Ammon's horn (tissue), 1 donor: ENCODE results near the gene PRDM16.

Experiments
- DNase-seq: peaks from one replicate; pipeline ENCODE4 v3.0.0-alpha.2; 2016; ENCODE audit warnings: low spot score

Gene PRDM16

DNA sequence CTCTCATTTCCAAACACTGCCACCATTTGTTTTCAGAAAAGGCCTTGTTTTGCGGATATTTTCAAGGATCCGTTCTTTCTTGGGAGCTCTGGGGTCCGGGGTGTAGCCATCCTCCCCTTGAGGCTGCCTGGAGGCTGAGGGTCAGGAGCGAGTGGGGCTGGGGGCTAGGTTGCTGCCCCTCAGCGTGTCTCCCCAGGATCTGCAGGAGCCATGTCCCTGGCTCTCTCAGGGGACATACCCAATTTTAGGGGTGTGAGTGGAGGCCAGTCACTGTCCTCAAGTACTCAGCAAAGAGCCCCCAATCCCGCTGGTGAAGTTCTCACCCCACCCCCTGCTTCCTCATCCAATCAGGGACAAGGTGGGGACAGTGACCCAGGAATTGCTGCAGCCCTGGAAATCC, 15.0 kb upstream of the PRDM16 start:
- no peak for DNase-seq

GRCh38 chr1:3054474-3054873, 14.5 kb upstream of the PRDM16 start:
- DNase-seq: no peak

DNA sequence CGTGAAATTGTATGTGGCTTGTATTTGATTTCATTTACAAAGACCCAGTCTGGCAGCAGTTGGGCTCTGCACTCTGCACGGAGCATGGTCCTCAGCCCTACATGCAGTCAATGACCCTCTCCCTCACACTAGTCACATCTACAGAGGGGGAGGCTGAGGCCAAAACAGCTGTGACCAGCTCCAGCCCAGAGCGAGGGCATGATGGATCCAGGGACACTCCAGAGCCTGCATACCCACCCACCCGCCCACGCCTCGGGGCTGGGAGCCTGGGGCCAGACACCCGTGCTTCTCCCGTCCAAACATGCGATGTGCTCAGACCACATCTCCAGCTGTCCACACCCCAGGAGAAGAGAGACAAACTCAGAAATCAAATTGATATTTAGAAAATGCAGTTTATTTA, 14.0 kb upstream of the PRDM16 start:
- no peak for DNase-seq

DNA sequence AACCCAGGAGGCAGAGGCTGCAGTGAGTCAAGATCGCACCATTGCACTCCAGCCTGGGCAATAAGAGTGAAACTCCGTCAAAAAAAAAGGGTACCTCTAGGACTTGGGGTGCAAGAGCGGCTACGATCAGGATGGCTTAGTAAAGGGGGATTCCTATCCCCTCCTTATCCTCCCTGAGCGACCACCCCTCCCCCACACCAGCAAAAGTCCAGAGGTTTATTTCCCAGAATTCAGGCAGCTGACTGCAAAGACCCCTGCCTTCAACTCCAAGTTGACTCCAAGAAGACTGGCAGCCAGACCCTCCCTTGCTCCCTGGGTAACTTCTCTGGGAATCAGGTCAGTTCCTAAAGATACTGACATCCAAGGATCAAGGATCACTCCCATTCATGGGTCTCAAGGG, 12.4 kb upstream of the PRDM16 start:
- DNase-seq: no peak

DNA sequence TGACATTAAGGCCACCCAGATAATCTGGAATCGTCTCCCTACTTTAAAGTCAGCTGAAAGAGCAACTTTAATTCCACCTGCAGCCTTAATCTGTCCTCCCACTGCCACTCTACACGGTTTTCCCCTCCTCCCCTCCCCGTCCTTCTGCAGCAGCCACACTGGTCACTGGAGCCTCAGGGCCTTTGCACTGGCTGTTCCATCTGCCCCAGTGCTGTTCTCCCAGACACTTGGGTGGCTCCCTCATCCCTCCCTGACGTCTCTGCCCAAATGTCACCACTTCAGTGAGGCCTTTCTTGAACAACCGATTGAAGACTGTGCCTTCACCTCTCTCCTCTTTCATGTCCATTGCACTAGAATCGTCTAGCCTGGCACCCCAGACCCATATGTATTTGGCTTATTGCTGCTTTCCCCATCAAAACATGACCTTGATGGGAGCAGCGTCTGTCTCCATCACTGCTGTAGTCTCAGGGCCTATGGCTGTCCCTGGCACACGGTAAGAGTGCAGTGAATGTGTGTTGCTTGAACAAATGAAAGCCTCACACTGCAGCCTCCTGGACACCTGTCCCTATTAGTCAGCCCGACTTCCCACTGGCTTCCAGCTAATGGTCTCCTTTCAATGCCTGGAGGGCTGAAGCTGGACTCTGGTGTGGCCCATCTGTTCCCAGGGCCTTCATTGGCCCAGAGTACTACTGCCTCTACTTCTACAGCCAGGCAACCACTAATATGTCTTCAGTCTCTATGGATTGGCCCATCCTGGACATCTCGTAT, 10.6 kb upstream of the PRDM16 start:
- no peak for DNase-seq

GRCh38 chr1:3060127-3060526, 8.9 kb upstream of the PRDM16 start:
- no peak for DNase-seq

DNA sequence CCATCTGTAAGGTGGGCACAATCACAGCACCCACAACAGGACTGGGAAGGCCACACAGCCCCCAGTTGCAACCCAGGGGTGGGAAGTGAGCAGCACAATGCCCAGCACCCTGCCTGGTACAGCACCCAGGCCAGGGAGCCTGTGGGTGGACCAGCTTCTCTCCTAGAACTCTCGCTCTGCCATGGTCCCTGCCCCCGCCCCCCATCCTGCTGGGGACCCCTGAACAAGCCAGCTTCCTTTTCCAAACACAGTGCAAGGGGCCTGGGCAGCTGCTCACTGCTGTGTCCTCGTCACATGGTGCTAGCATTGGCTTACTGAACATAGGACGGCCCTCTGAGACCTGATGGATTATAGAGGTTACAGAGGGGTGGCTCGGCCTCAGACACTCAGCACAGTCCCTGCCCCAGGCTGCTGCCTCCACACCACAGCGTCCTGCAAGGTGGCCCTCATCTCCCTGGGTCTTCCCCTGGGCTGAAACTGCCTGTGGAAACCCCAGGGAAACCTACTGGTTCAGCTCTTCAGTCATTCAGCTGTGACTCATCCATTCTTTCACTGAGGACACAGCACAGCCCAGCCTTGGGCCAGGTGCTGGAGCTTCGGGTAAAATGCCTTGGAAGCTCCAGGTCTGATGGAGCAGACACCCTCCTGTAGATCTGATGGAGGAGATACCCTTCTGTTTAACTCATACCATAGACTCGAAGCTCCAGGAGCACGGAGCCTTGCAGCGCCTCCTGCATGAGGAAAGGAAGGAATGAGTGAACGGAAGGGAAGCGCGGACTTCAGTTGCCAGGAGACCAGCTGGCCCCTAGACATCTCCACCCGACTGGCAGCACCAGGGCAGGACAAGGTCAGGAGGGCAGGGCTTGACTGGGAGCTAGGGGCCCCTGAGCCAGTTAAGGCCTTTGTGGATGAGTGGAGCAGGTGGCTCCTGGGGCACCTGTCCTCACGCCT, 8.1 kb upstream of the PRDM16 start:
- no peak for DNase-seq

DNA sequence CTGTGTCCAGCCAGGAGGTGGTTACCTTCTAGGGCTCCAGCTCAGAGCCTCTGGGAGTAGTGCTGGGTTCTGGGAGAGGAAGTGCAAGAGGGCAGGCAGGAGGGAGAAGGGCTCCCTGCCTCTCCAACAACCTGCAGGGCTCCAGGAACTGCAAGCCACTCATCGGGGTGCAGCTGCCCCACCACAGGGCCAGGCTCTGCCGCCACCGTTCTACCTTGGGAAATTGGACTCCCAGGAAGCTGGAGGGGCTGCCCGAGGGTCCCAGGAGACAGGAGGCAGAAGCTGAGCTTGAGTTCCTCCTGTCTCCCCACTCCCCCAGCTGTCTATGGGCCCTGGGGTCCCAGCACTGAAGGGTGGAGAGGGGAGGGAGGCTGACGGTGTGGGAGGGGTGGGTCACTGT, 7.4 kb upstream of the PRDM16 start:
- no peak for DNase-seq

DNA sequence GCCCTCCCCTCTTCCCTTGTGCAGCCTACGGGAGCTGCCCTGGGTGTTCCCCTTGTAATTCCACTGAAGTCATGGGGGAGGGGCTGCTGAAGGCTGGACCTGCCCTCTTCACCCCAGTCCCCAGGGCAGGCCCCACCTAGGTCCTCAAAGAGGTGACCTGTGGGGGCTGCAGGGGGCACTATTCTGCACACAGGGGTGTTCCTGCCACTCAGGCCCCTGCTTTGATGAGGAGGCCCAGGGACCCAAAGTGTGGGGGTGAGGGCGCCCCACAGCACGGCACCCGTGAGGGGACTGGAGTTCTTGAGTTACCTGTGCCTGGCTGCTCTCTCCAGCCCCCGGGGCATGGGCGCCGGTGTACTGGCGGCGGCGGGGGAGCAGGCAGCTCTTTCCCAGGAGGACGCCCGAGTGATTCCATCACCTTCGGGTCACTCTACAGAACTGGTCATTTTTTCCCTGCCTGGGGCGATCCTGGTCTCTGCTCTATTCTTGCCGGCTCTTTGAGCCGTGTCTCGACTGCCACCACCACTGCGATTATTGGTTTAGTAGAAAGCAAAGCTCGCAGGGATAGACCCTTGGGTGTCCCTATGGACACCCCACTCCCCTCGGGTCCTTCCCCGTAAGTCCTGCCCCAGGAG, 6.9 kb upstream of the PRDM16 start:
- DNase-seq: no peak

DNA sequence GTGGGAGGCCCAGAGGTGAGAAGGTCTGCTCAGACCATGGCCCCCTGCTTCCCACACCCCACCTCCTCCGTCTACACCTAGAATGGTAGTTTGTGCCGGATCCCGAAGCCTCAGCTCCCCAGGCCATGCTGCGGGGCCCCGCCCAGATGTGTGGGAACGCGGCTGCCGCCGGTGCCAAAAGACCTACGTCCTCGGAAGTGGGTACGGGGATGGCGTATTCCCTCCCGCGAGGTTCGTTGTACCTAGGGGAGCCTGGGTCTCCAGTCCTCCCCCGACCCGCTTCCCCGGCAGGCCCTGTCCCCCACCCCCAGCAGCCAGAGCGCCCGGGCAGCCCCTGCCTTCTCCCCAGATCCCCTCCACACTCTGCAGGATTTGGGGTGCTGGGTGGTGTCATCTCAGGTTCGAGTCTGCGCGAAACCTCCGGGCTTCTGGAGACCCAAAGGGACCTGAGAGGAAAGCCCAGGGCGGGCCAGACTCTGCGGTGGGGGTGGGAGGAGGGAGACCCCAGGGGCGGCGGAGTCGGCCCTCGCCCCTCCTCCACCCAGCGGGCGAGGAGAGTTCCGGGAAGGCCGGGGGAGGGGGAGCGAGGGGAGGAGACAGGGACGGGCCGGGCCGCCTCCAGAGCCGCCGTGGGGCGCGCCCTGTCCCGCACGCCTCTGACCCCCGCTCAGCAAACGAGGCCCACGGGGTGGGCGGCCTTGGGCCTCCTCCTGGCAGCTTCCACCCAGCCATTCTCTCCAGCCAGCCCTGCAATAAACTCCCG, 6.2 kb upstream of the PRDM16 start:
- no peak for DNase-seq

DNA sequence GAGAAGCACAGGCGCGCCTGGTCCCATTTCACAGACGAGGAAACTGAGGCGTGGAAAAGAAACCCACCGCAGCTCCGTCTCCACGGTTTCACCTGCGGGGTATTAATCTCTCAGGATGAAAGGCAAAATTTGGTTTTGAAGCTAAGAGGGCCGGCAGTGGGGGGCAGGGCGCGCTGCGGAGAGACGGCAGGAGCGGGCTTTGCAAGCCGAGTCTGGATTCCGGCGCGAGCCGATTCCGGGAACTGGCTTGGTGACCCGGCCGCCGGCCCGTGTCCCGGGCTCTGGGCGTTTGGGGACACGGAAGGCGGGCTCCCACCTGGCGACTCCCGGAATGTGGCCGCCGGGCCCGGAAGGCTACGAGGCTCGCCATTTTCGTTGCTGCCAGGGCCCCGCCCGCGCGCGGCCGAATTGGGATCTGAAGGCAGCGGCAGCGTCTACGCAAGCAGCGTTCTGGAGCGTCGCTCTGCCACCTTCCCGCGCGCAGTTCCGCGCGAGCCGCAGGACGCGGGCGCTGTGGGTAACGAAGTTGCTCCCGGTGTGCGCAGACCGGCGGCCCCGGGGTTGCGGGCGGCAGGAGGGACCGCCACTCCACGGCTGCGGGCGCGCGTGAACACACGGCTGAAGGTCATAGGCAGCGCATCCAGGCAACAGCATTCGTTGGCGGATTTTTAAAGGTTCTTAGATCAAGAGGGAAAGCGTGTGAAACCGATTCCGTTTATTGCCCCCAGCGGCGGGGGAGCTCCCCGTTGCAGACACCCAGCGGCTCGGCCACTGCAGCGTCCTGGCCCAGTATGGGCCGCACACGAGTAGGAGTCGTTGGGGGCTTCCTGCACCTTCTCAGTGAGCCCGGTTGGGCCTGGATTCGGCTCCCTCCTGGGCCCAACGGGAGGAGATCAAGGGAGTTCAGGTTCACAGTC, 5.4 kb upstream of the PRDM16 start:
- no peak for DNase-seq

DNA sequence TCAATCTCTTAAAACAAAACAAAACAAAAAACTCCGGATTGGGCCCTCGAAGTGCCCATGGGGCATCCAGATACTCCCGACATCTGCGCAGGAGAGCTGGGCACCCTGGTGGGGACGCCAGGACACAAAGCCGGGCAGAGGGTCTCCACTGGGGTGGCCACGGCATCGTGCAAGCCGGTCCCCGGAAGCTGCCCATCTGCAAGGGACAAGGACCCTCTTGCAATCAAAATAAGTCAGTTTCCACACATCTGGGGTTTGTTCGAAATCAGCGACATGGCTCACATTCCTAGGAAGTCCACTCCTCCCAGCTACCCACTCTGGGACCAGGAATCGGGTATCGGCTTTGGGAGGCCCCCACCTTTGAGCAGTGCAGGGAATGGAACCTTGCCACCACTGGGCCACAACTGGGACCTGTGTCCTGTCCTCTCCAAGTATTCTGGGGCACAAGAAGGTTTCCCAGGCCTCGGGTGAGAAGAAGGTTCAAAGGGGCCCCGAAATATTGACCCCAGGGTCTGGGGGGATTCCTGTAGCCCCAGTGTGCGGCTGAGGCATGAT, 4.6 kb upstream of the PRDM16 start:
- DNase-seq: no peak

- no peak for DNase-seq
These were observed 4.1 kb upstream of the PRDM16 start for GRCh38 chr1:3064901-3065300.

GRCh38 chr1:3065396-3065795, 3.6 kb upstream of the PRDM16 start:
- DNase-seq: no peak

DNA sequence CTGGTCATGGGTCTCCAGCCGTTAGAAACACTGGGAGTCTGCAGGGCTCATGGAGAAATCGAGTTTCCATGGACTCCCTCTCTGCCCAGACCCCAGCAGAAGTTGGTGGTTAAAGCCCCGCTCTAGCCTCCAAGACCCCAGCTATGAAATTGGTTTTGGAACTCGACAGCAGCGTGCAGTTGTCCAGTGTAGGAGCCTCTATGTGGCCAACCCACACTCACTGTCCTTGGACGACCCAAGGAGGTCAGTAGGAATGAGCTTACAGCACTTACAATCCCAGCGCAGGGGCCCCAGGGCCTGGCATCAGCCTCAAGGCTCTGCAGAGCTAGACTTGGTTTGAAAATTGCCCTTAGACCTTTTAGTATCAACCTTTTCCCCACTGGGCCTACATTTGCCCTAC, 3.2 kb upstream of the PRDM16 start:
- no peak for DNase-seq

GRCh38 chr1:3066250-3066711, 2.7 kb upstream of the PRDM16 start:
- DNase-seq: no peak

DNA sequence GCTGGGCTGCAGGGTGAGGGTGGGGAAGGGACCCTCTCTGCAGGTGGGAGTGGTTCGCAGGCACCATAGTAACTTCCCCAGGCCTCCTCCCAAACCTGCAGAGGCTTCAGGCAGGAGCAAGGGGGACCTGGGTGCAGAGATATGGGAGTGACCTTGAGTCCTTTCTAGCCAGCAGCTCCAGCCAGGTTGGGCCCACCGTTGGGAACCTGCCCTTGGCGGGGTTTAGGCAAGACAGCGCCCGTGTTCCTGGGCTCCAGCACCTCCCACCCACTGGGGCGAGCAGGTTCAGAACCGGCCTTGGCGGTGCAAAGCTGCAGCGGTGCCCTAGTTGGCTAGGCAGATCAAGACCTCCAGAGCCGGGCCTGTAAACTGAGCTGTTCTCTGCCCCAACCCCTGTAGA, 2.2 kb upstream of the PRDM16 start:
- DNase-seq: no peak

GRCh38 chr1:3067301-3067670, 1.7 kb upstream of the PRDM16 start:
- no peak for DNase-seq

DNA sequence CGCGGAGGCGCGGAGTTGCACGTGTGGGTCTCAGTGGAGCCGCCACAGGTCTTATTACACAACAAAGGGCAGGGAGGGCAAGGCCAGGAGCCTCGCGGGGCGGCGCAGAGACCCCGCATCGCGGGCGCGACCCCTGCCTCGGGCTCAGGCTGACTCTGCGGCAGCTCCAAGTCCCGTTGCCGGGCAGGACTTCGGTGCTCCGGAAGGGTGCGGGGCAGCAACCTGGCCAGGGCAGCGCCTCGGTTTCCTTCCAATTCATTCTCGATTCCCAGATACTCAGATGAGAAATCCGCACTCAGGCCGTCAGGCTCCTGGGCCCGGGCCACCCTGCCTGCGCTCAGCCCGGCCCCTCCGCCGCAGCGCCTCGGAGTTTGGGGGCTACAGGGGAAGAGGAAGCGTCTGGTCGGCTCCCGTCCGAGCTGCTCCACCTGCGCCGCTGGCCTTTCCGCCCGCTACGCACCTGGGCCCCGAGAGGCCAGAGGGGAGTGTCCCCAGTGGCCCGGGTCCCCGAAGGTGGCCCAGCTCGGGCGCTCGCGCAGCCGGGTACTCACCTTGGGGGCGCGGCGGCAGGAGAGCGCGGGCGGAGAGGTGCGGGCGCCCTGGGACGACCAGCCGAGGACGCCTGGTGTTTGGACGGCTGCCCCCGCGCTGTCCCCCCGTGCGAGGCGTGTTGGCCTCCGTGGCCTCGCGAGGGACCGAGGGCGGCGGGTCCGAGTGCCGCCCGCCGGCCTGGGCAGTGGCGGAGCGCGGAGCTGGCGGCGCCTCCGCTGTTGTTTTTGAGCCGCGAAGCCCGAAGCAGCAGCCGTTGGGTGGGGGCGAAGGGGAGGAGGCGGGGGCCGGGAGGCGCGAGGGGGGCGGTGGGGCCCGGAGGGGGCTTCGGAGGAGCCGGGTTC, 1.1 kb upstream of the PRDM16 start:
- DNase-seq: no peak
